Colonic mucosa (tissue), 4 donors: Measurements from ENCODE around the gene AKNA. TPM values are rescaled to one million over a fixed set of nuclear protein-coding genes. Genes with fewer than 3 reads are reported as not detected.

Experiments
- DNase-seq: peaks from one replicate; pipeline ENCODE4 v3.0.0-alpha.2; 2020
- H3K27ac ChIP-seq: fragments of 200-600 bp; one replicate; pipeline ENCODE4 v1.8.0; 2021
- H3K27me3 ChIP-seq: fragments of 200-600 bp; one replicate; pipeline ENCODE4 v1.8.0; 2021
- H3K36me3 ChIP-seq: fragments of 200-600 bp; one replicate; pipeline ENCODE4 v1.8.0; 2021
- H3K4me1 ChIP-seq: fragments of 200-600 bp; one replicate; pipeline ENCODE4 v1.8.0; 2021; ENCODE audit warnings: mild to moderate bottlenecking
- H3K4me3 ChIP-seq: fragments of 200-600 bp; one replicate; pipeline ENCODE4 v1.8.0; 2021
- H3K9ac ChIP-seq, 2 donors: one replicate each; pipeline ENCODE4 v1.7.0; 2013; ENCODE audit warnings: control low read depth in 2 of 2, low read depth in 2 of 2, low read length in 2 of 2
- H3K9me3 ChIP-seq: fragments of 200-600 bp; one replicate; pipeline ENCODE4 v1.8.0; 2021
- CTCF ChIP-seq: fragments of 200-600 bp; IDR thresholded peaks from one replicate; pipeline ENCODE4 v1.8.0; 2022; ENCODE audit warnings: antibody characterized with exemption, mild to moderate bottlenecking
- intact Hi-C: fragments of 100-400 bp; cut with DNase I; formaldehyde crosslinking; loops from one replicate; pipeline ENCODE4 v1.14.1; 2022
- total RNA-seq, 2 donors: library from RNA; stranded (reverse); fragmentation: NEBNext Ultra II Directional in 1 of 2; extraction: Animal tissue kit (Norgen Biotek cat#: 25700) in 1 of 2; gene quantifications; one replicate each; pipeline ENCODE4 v1.2.1, GENCODE V29; 2021
- donor health status: healthy.
- donor health status: DM: no; HTN: no; CAD: no.
- donor health status: DM: no; HTN: no; CAD: no.

AKNA gene
- total RNA-seq, 2 donors from 2014 or later = 26.9 to 44.9 TPM

GRCh38 chr9:114319147-114319546, 68.6 kb downstream of the AKNA start:
- Histone ChIP-seq H3K27ac (no peak overlapping the region), H3K4me1 (no peaks in the 10 kb centered on the region), H3K9ac (no peak overlapping the region), H3K4me3 (no peak overlapping the region), H3K27me3 (no peaks in the 10 kb centered on the region), H3K36me3 (no peaks in the 10 kb centered on the region), H3K9me3 (no peaks in the 10 kb centered on the region)
- intact Hi-C loops = no loop called here
- no peak for DNase-seq
- TF ChIP-seq CTCF = no peak

GRCh38 chr9:114318416-114318815, 69.4 kb downstream of the AKNA start:
- DNase-seq = peak; percentile 6
- intact Hi-C loops = no loop called here
- Histone ChIP-seq H3K27me3 (no peaks in the 10 kb centered on the region), H3K27ac (no peak overlapping the region), H3K9me3 (no peaks in the 10 kb centered on the region), H3K9ac (no peak overlapping the region), H3K4me1 (no peaks in the 10 kb centered on the region), H3K4me3 (no peak overlapping the region), H3K36me3 (no peaks in the 10 kb centered on the region)
- TF ChIP-seq CTCF = no peak

- DNase-seq = no peak
- TF ChIP-seq CTCF = no peak
- no peaks in the 10 kb centered on the region for H3K4me1 ChIP-seq
- no peaks in the 10 kb centered on the region for H3K9me3 ChIP-seq
- intact Hi-C loops = no loop called here
- no peaks in the 10 kb centered on the region for H3K36me3 ChIP-seq
- H3K27ac ChIP-seq = no peak overlapping the region
- H3K27me3 ChIP-seq = no peaks in the 10 kb centered on the region
- H3K4me3 ChIP-seq = no peak overlapping the region
- no peak overlapping the region for H3K9ac ChIP-seq
Observed at GRCh38 chr9:114317665-114318357, 70.0 kb downstream of the AKNA start.

- H3K9ac ChIP-seq = no peak overlapping the region
- no peak for TF ChIP-seq CTCF
- no peaks in the 10 kb centered on the region for H3K4me1 ChIP-seq
- intact Hi-C loops = no loop called here
- H3K27ac ChIP-seq = no peak overlapping the region
- peak; percentile 11 for DNase-seq
- no peak overlapping the region for H3K4me3 ChIP-seq
- no peaks in the 10 kb centered on the region for H3K36me3 ChIP-seq
- no peaks in the 10 kb centered on the region for H3K9me3 ChIP-seq
- H3K27me3 ChIP-seq = no peaks in the 10 kb centered on the region
Observed at GRCh38 chr9:114316605-114317230, 71.1 kb downstream of the AKNA start.

- Histone ChIP-seq H3K27ac (no peak overlapping the region), H3K4me1 (no peaks in the 10 kb centered on the region), H3K9me3 (no peaks in the 10 kb centered on the region), H3K4me3 (no peak overlapping the region), H3K36me3 (no peaks in the 10 kb centered on the region), H3K27me3 (no peaks in the 10 kb centered on the region), H3K9ac (no peak overlapping the region)
- intact Hi-C loops = no loop called here
- TF ChIP-seq CTCF = no peak
- DNase-seq = peak; percentile 4
Observed at GRCh38 chr9:114315723-114316363, 71.9 kb downstream of the AKNA start.
